Tibial artery (tissue), 4 donors: ENCODE results near the gene PRICKLE4.

ENCODE experiments used
- DNase-seq, 2 donors: peaks; one replicate each; pipeline ENCODE4 v3.0.0-alpha.2; 2019
- H3K27ac ChIP-seq, 2 donors: fragments of 200-600 bp; sonication (generic) in 1 of 2; 1 replicate in 1 of 2; 2 replicates in 1 of 2; pipeline ENCODE4 v1.5.1; 2018 to 2019; ENCODE audit warnings: mild to moderate bottlenecking in 1 of 2
- H3K27me3 ChIP-seq, 2 donors: fragments of 200-600 bp; sonication (generic) in 1 of 2; one replicate each; pipeline versions ENCODE4 v1.5.1 to v1.6.0; 2016 to 2019
- H3K36me3 ChIP-seq, 3 donors: fragments of 200-600 bp; sonication (generic) in 2 of 3; one replicate each; pipeline ENCODE4 v1.5.1; 2016 to 2019; ENCODE audit warnings: mild to moderate bottlenecking in 2 of 3
- H3K4me1 ChIP-seq, 4 donors: fragments of 200-600 bp; sonication (generic) in 2 of 4; 1 replicate in 3 of 4; 2 replicates in 1 of 4; pipeline ENCODE4 v1.5.1; 2016 to 2019
- H3K4me3 ChIP-seq, 2 donors: fragments of 200-600 bp; sonication (generic) in 1 of 2; 1 replicate in 1 of 2; 2 replicates in 1 of 2; pipeline ENCODE4 v1.5.1; 2018 to 2019; ENCODE audit warnings: mild to moderate bottlenecking in 2 of 2
- H3K9me3 ChIP-seq, 3 donors: fragments of 200-600 bp; sonication (generic) in 1 of 3; one replicate each; pipeline ENCODE4 v1.5.1; 2016 to 2019
- CTCF ChIP-seq, 2 experiments: fragments of 200-600 bp in 1 of 2; fragments of 450-650 bp in 1 of 2; IDR thresholded peaks; one replicate each; pipeline ENCODE4 v1.5.1; 2017 to 2019; ENCODE audit warnings: antibody characterized with exemption in 2 of 2, mild to moderate bottlenecking in 1 of 2, moderate library complexity in 1 of 2
- intact Hi-C: fragments of 100-400 bp; cut with DNase I; formaldehyde crosslinking; loops from one replicate; pipeline ENCODE4 v1.15.0; 2023; ENCODE audit warnings: low total_unique reads

The PRICKLE4 gene

DNA sequence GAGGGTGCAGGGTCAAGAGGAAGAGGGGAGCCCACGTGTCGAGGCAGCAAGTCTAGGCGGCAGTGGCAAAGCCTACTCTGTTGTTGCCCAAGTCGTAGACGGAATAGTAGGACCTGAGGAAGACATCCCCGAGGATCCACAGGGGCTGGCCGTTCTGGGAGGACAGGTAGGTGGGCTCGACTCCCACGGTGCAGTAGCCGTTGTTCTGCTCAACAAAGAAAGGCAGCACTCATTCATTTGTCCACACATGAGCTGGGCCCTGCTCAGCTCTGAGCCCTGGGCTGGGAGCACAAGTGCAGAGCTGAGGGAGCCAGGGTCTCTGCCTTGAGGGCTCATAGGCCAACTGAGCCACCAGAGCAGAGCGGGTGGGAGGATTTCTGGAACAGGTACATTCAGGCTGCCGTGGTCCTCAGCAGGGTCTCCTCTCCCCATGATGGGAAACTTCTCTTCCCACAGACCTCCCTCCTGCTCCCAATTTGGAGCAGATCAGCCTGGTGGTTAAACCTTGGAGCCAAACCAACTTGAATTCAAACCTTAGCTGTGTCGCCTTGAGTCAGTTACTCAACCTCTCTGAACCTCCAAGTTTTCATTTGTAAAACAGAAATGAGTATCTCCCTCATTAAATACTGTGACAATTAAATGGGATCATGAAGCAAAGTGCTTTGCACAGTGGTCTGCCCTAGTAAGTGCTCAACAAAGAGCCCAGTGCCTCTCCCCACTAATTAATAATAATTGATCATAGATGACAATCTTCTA lies 43.6 kb upstream of the PRICKLE4 start:
- intact Hi-C loops = no loop called here
- H3K9me3 ChIP-seq = no peaks in the 10 kb centered on the region
- DNase-seq = no peak
- no peak overlapping the region for H3K4me3 ChIP-seq
- TF ChIP-seq CTCF (IDR thresholded peaks at IDR 0.05) = no peak
- H3K27me3 ChIP-seq = peaks cover 0 to 3% of the 10 kb centered on the region in 2 donors
- H3K36me3 ChIP-seq = no peaks in the 10 kb centered on the region
- no peak overlapping the region for H3K27ac ChIP-seq
- peaks cover 6 to 23% (median 14%) of the 10 kb centered on the region in 4 donors for H3K4me1 ChIP-seq

DNA sequence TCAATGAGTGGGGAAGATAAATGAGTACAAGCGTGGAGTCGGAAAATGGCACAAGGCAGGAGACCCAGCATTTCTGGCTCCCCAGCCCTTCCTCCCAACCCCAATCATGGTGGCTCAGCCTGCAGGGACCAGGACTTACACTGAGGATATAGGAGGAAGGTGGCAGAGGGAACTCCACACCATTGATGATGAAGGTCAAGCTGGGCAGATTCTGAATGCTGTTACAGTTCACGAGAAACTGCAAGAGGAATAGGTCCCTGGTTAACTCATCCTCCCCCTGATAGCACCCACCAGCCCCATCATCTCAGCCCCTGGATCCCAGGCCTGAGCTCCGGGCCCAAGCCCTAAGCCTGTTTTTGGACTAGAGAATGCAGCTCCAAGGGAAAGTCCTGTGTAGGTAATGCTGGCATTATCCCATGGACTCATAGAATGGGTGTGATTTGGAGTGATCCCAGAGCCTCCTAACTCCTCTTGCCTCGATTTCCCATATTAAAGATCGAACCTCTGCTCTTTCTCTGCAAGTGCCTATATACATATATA lies 42.9 kb upstream of the PRICKLE4 start:
- DNase-seq = no peak
- H3K9me3 ChIP-seq = no peaks in the 10 kb centered on the region
- H3K27ac ChIP-seq = no peak overlapping the region
- peaks cover 0 to 3% of the 10 kb centered on the region in 2 donors for H3K27me3 ChIP-seq
- intact Hi-C loops = no loop called here
- H3K36me3 ChIP-seq = no peaks in the 10 kb centered on the region
- TF ChIP-seq CTCF (IDR thresholded peaks at IDR 0.05) = no peak
- no peak overlapping the region for H3K4me3 ChIP-seq
- peaks cover 6 to 20% (median 12%) of the 10 kb centered on the region in 4 donors for H3K4me1 ChIP-seq

DNA sequence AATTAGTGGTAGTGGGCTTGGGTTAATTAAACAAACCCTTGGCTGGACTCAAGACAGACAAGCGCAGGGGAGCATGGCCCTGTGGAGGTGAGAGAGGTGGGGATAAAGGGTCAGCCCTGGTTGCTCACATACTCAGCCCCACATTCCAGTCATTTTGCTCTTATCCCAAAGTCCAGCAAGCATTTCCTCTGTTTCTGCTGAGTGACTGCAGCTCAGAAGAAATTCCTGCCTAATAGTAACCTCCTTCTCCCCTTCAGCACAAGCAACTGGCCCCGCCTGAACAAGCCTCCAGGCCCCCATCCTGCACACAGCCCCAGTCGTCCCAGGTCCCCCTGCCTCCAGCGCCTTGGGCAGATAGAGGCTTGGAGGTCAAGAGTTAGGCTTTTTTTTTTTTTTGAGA lies 41.5 kb upstream of the PRICKLE4 start:
- Histone ChIP-seq H3K27ac (no peak overlapping the region), H3K27me3 (peaks cover 0 to 3% of the 10 kb centered on the region in 2 donors), H3K9me3 (no peaks in the 10 kb centered on the region), H3K36me3 (no peaks in the 10 kb centered on the region), H3K4me3 (no peak overlapping the region), H3K4me1 (peaks cover 0 to 6% (median 2%) of the 10 kb centered on the region in 4 donors)
- DNase-seq = no peak
- intact Hi-C loops = no loop called here
- TF ChIP-seq CTCF (IDR thresholded peaks at IDR 0.05) = no peak

- intact Hi-C loops = no loop called here
- Histone ChIP-seq H3K27ac (no peak overlapping the region), H3K9me3 (no peaks in the 10 kb centered on the region)
Measured at GRCh38 chr6:41740366-41741162, 40.0 kb upstream of the PRICKLE4 start.

More at GRCh38 chr6:41740366-41741162, 40.0 kb upstream of the PRICKLE4 start:
- Histone ChIP-seq H3K4me3 (no peak overlapping the region), H3K4me1 (peaks cover 0 to 5% (median 2%) of the 10 kb centered on the region in 4 donors), H3K36me3 (no peaks in the 10 kb centered on the region), H3K27me3 (peaks cover 0 to 3% of the 10 kb centered on the region in 2 donors)
- TF ChIP-seq CTCF (IDR thresholded peaks at IDR 0.05) = no peak
- no peak for DNase-seq
